Panc1 (cell line): Measurements from ENCODE around the gene SEMA4D. TPM values are rescaled to one million over a fixed set of nuclear protein-coding genes. Genes with fewer than 3 reads are reported as not detected.

ENCODE experiments used
- ATAC-seq: fragments of 200-7000 bp; cut with Tn5 transposase; 2 replicates; pipeline ENCODE4 v1.9.1; 2020; ENCODE audit warnings: mild to moderate bottlenecking, moderate library complexity
- BruUV-seq: library from RNA; stranded (reverse); fragments of 400-500 nt; replicated peaks from 2 replicates; lab custom pipeline; 2021; lab: Mats Ljungman, UMichigan
- CTCF ChIA-PET: fragments of 300-600 bp; sonication (Branson Sonifier 250); formaldehyde crosslinking; loops from one replicate; lab custom pipeline; 2022; ENCODE audit warnings: antibody characterized with exemption; lab: Charles Lee
- POLR2A ChIA-PET: fragments of 300-600 bp; sonication (Branson Sonifier 250); formaldehyde crosslinking; loops from one replicate; lab custom pipeline; 2022; ENCODE audit warnings: antibody characterized with exemption; lab: Charles Lee
- DNase-seq: peaks from one replicate; pipeline ENCODE4 v3.0.0-alpha.2; 2010; ENCODE audit warnings: low read depth, low spot score
- H3K27ac ChIP-seq: 2 replicates; pipeline ENCODE4 v1.5.1; 2011; ENCODE audit warnings: mild to moderate bottlenecking, low read length, inconsistent platforms
- H3K27me3 ChIP-seq: fragments of 200-500 bp; sonication (Bioruptor generic); 2 replicates; pipeline ENCODE4 v1.6.0; 2014; ENCODE audit warnings: low read length, inconsistent platforms; ENCODE audit not compliant: control insufficient read depth, insufficient read depth
- H3K36me3 ChIP-seq: fragments of 200-500 bp; sonication (Bioruptor generic); 2 replicates; pipeline ENCODE4 v1.5.1; 2014; ENCODE audit warnings: inconsistent platforms, mild to moderate bottlenecking, low read length, moderate library complexity; ENCODE audit not compliant: control insufficient read depth, insufficient read depth
- H3K4me1 ChIP-seq: 2 replicates; pipeline ENCODE4 v1.5.1; 2011; ENCODE audit warnings: inconsistent platforms, mild to moderate bottlenecking, low read length, moderate library complexity; ENCODE audit not compliant: control insufficient read depth, insufficient read depth
- H3K4me3 ChIP-seq, 2 experiments: 2 replicates each; pipeline ENCODE4 v1.5.1; 2011 to 2012; ENCODE audit warnings: low read depth in 2 of 2, low read length in 2 of 2, mild to moderate bottlenecking in 2 of 2, inconsistent platforms in 1 of 2, moderate library complexity in 1 of 2
- H3K9me3 ChIP-seq: fragments of 200-500 bp; sonication (Bioruptor generic); 2 replicates; pipeline ENCODE4 v1.5.1; 2014; ENCODE audit warnings: low read depth, mild to moderate bottlenecking, inconsistent platforms, low read length, moderate library complexity; ENCODE audit not compliant: control insufficient read depth, insufficient read depth
- CTCF ChIP-seq: fragments of 450-650 bp; IDR thresholded peaks from 2 replicates; pipeline ENCODE4 v1.5.1; 2017; ENCODE audit warnings: mild to moderate bottlenecking
- POLR2AphosphoS5 ChIP-seq: IDR thresholded peaks from 2 replicates; pipeline ENCODE4 v1.6.1; 2012; ENCODE audit warnings: mild to moderate bottlenecking, low read depth, low read length, moderate library complexity
- SIN3A ChIP-seq: IDR thresholded peaks from 2 replicates; pipeline ENCODE4 v1.6.1; 2012; ENCODE audit warnings: low read depth, mild to moderate bottlenecking, low read length, moderate library complexity, borderline replicate concordance; ENCODE audit not compliant: insufficient read depth
- TCF7L2 ChIP-seq: IDR thresholded peaks from 2 replicates; pipeline ENCODE4 v1.6.1; 2011; ENCODE audit warnings: mild to moderate bottlenecking, low read depth, low read length, inconsistent platforms
- in situ Hi-C: cut with HindIII; loops from 2 replicates; pipeline ENCODE4 v1.10.0; 2016; ENCODE audit warnings: low sequenced_read_pairs, low pct_unique_long_range_greater_than_20kb
- intact Hi-C: fragments of 100-400 bp; cut with micrococcal nuclease; formaldehyde crosslinking; loops from one replicate; pipeline ENCODE4 v1.10.0; 2022; ENCODE audit not compliant: unreplicated experiment
- total RNA-seq: library from RNA; stranded (reverse); gene quantifications from one replicate; pipeline ENCODE4 v1.2.1, GENCODE V29; 2021; ENCODE audit not compliant: unreplicated experiment
- TF ChIP-seq, protein P1 (sequence below), 2 experiments: IDR thresholded peaks; 2 replicates each; pipeline ENCODE4 v1.6.1; 2011 to 2012; ENCODE audit warnings: low read depth in 2 of 2, control low read depth in 1 of 2, low read length in 1 of 2, mild to moderate bottlenecking in 1 of 2, moderate library complexity in 1 of 2; ENCODE audit not compliant: insufficient read depth in 1 of 2

The SEMA4D gene
- total RNA-seq, 1 experiment from 2014 or later = 6.5 TPM

GRCh38 chr9:89428222-89428761, 69.6 kb downstream of the SEMA4D start:
- Histone ChIP-seq H3K9me3 (no peaks in the 10 kb centered on the region), H3K4me1 (no peaks in the 10 kb centered on the region), H3K27ac (no peak overlapping the region), H3K4me3 (no peak overlapping the region), H3K27me3 (no peaks in the 10 kb centered on the region), H3K36me3 (no peaks in the 10 kb centered on the region)
- CTCF ChIA-PET = no interaction called here
- DNase-seq (no peak), ATAC-seq (no peak)
- POLR2A ChIA-PET = no interaction called here
- no TSS peak for BruUV-seq
- in situ Hi-C loops = no loop called here
- intact Hi-C loops = loop anchor here (10.0 kb wide), 1 partner anchor 117 kb away; no protein-coding TSS in a partner anchor
- no peak for TF ChIP-seq POLR2AphosphoS5
- TF ChIP-seq TCF7L2 = no peak
- TF ChIP-seq, protein P1, sequence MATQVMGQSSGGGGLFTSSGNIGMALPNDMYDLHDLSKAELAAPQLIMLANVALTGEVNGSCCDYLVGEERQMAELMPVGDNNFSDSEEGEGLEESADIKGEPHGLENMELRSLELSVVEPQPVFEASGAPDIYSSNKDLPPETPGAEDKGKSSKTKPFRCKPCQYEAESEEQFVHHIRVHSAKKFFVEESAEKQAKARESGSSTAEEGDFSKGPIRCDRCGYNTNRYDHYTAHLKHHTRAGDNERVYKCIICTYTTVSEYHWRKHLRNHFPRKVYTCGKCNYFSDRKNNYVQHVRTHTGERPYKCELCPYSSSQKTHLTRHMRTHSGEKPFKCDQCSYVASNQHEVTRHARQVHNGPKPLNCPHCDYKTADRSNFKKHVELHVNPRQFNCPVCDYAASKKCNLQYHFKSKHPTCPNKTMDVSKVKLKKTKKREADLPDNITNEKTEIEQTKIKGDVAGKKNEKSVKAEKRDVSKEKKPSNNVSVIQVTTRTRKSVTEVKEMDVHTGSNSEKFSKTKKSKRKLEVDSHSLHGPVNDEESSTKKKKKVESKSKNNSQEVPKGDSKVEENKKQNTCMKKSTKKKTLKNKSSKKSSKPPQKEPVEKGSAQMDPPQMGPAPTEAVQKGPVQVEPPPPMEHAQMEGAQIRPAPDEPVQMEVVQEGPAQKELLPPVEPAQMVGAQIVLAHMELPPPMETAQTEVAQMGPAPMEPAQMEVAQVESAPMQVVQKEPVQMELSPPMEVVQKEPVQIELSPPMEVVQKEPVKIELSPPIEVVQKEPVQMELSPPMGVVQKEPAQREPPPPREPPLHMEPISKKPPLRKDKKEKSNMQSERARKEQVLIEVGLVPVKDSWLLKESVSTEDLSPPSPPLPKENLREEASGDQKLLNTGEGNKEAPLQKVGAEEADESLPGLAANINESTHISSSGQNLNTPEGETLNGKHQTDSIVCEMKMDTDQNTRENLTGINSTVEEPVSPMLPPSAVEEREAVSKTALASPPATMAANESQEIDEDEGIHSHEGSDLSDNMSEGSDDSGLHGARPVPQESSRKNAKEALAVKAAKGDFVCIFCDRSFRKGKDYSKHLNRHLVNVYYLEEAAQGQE (IDR thresholded peaks at IDR 0.05; ENCODE audit: insufficient read depth in 1 of 2, low read depth in 2 of 2, low read length in 1 of 2) = no peak
- TF ChIP-seq SIN3A = no peak
- no peak for TF ChIP-seq CTCF

DNA sequence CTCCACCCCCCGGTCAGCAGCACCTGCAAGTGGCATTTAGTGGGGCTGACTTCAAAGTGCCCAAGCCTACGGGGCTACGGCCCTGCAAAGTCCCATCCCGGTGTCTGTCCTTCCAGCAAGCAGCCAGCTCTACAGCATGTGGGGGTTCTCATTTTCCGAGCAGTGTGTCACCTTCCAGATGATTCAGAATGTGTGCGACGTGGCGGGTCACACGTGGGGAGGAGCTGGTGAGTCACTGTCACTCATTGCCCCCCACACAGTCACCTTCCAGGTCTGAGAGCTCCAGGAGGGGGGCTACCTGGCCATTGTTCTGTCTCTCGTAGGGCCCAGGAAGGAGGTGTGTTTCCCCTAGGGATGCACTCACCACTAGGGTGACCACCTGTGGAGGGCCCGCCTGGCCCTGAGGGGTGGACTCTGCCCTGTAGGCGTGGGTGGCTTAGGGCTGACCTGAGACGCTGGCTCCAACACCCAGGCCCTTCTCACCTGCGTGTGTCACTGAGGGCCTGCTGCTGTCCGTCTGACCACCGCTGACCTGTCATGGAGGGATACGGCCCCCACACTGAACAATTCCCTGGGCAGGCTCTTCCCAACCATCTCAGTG, 70.2 kb downstream of the SEMA4D start:
- H3K27ac ChIP-seq = no peak overlapping the region
- POLR2A ChIA-PET = no interaction called here
- no peak overlapping the region for H3K4me3 ChIP-seq
- H3K27me3 ChIP-seq = no peaks in the 10 kb centered on the region
- no peaks in the 10 kb centered on the region for H3K4me1 ChIP-seq
- TF ChIP-seq TCF7L2 (no peak), POLR2AphosphoS5 (no peak), SIN3A (no peak), CTCF (no peak)
- TF ChIP-seq, protein P1 (IDR thresholded peaks at IDR 0.05; ENCODE audit: insufficient read depth in 1 of 2, low read depth in 2 of 2, low read length in 1 of 2) = no peak
- ATAC-seq = no peak
- H3K9me3 ChIP-seq = no peaks in the 10 kb centered on the region
- BruUV-seq = no TSS peak
- in situ Hi-C loops = no loop called here
- CTCF ChIA-PET = no interaction called here
- no peak for DNase-seq
- no peaks in the 10 kb centered on the region for H3K36me3 ChIP-seq
- intact Hi-C loops = loop anchor here (10.0 kb wide), 1 partner anchor 117 kb away; no protein-coding TSS in a partner anchor
